K562 (cell line): ENCODE measurements around the gene GAA. TPM values are rescaled to one million over a fixed set of nuclear protein-coding genes. Genes with fewer than 3 reads are reported as not detected.

Source experiments
- ATAC-seq: fragments of 200-7000 bp; cut with Tn5 transposase; 3 replicates; pipeline ENCODE4 v1.9.1; 2020; ENCODE audit warnings: moderate library complexity
- BruUV-seq: library from RNA; stranded (reverse); fragments of 400-500 nt; replicated peaks from 2 replicates; lab custom pipeline; 2021; lab: Mats Ljungman, UMichigan
- CTCF ChIA-PET: fragments of 300-600 bp; formaldehyde crosslinking; extraction: SDS; loops from one replicate; lab custom pipeline; 2021; ENCODE audit warnings: low intra/inter-chr PET ratio; lab: Yijun Ruan, JAX
- POLR2A ChIA-PET: fragments of 300-600, 350-650 bp; sonication (Branson Sonifier 250); formaldehyde crosslinking; extraction: SDS; loops from one replicate; lab custom pipeline; 2021; ENCODE audit warnings: antibody characterized with exemption, inconsistent platforms; lab: Yijun Ruan, JAX
- DNase-seq, 4 experiments: peaks; one replicate each; pipeline versions ENCODE4 v3.0.0 to v3.0.0-alpha.2; 2011 to 2018; ENCODE audit warnings: low spot score in 3 of 4, mixed read lengths in 3 of 4; ENCODE audit errors: extremely low read depth in 1 of 4
- FAIRE-seq: peaks from 2 replicates; lab custom pipeline; 2011; peaks lifted over from hg19 to GRCh38; lab: Jason Lieb, UNC
- H2AFZ ChIP-seq: 2 replicates; pipeline ENCODE4 v1.6.0; 2011; ENCODE audit warnings: low read depth, low read length, control low read depth, inconsistent platforms
- H3K27ac ChIP-seq: fragments of 200-600 bp; 3 replicates; pipeline ENCODE4 v1.8.0; 2011; ENCODE audit warnings: low read depth, mild to moderate bottlenecking, control low read depth, inconsistent platforms, low read length, moderate library complexity, mixed read lengths; ENCODE audit errors: extremely low read depth
- H3K27me3 ChIP-seq, 2 experiments: fragments of 300-600 bp in 1 of 2; 2 replicates in 1 of 2; 3 replicates in 1 of 2; pipeline versions ENCODE4 v1.6.0 to v1.8.0; 2011; ENCODE audit warnings: inconsistent platforms in 2 of 2, low read length in 2 of 2, mild to moderate bottlenecking in 1 of 2, mixed read lengths in 1 of 2, moderate library complexity in 1 of 2; ENCODE audit not compliant: control insufficient read depth in 2 of 2, insufficient read depth in 2 of 2
- H3K36me3 ChIP-seq: fragments of 300-600 bp; 3 replicates; pipeline ENCODE4 v1.8.0; 2011; ENCODE audit warnings: mild to moderate bottlenecking, low read length, inconsistent platforms; ENCODE audit not compliant: control insufficient read depth, insufficient read depth
- H3K4me1 ChIP-seq, 2 experiments: fragments of 200-600 bp in 1 of 2; replicated peaks in 1 of 2; 2 replicates in 1 of 2; 3 replicates in 1 of 2; pipeline versions ENCODE4 v1.5.1 to v1.8.0; 2011; ENCODE audit warnings: inconsistent platforms in 2 of 2, low read length in 2 of 2, mild to moderate bottlenecking in 1 of 2, mixed read lengths in 1 of 2, moderate library complexity in 1 of 2; ENCODE audit not compliant: control insufficient read depth in 2 of 2, insufficient read depth in 2 of 2
- H3K4me2 ChIP-seq: 2 replicates; pipeline ENCODE4 v1.6.1; 2011; ENCODE audit warnings: low read length, control low read depth, inconsistent platforms, mixed read lengths; ENCODE audit not compliant: insufficient read depth
- H3K4me3 ChIP-seq: fragments of 200-600 bp; sonication (generic), shearing (Covaris generic); 2 replicates; pipeline ENCODE4 v1.5.1; 2016; ENCODE audit warnings: control low read depth, inconsistent platforms
- H3K79me2 ChIP-seq: fragments of 200-600 bp; 3 replicates; pipeline ENCODE4 v1.8.0; 2011; ENCODE audit warnings: low read length, inconsistent platforms; ENCODE audit not compliant: control insufficient read depth, insufficient read depth
- H3K9ac ChIP-seq, 2 experiments: 2 replicates each; pipeline versions ENCODE4 v1.6.0 to v1.6.1; 2011; ENCODE audit warnings: low read depth in 2 of 2, low read length in 2 of 2, control low read depth in 1 of 2, inconsistent platforms in 1 of 2, mild to moderate bottlenecking in 1 of 2, mixed read lengths in 1 of 2; ENCODE audit not compliant: insufficient read depth in 1 of 2
- H3K9me1 ChIP-seq: one replicate; pipeline ENCODE4 v1.6.0; 2011; ENCODE audit warnings: inconsistent platforms, mild to moderate bottlenecking, low read length, moderate library complexity; ENCODE audit not compliant: control insufficient read depth, insufficient read depth
- H3K9me3 ChIP-seq: replicated peaks from 2 replicates; pipeline ENCODE4 v1.5.1; 2011; ENCODE audit warnings: low read depth, low read length, inconsistent platforms; ENCODE audit not compliant: control insufficient read depth, insufficient read depth
- H4K20me1 ChIP-seq: replicated peaks from 2 replicates; pipeline ENCODE4 v1.6.1; 2011; ENCODE audit warnings: low read length, inconsistent platforms, mixed read lengths; ENCODE audit not compliant: control insufficient read depth, insufficient read depth
- C11orf30 ChIP-seq: fragments of 450-650 bp; IDR thresholded peaks from 2 replicates; pipeline ENCODE4 v1.6.1; 2016; ENCODE audit warnings: low read depth, mild to moderate bottlenecking
- CBX5 ChIP-seq: IDR thresholded peaks from 2 replicates; pipeline ENCODE4 v1.6.1; 2014; ENCODE audit warnings: low read depth, borderline replicate concordance
- CEBPG ChIP-seq, 3 experiments: fragments of 200-800 bp in 1 of 3; sonication (Bioruptor generic) in 1 of 3; sonication (generic) in 1 of 3; formaldehyde crosslinking in 1 of 3; IDR thresholded peaks in 2 of 3; conservative IDR thresholded peaks in 1 of 3; 2 replicates each; pipeline versions ENCODE4 v1.6.1 to v1.8.0; 2016 to 2022; ENCODE audit warnings: missing compliant biosample characterization in 2 of 3, missing genetic modification characterization in 2 of 3, mild to moderate bottlenecking in 1 of 3, missing genetic modification reagents in 1 of 3
- ELF4 ChIP-seq: fragments of 450-650 bp; formaldehyde crosslinking; IDR thresholded peaks from 2 replicates; pipeline ENCODE4 v1.4.0; 2022; ENCODE audit warnings: missing genetic modification characterization
- MAFF ChIP-seq: IDR thresholded peaks from 2 replicates; pipeline ENCODE4 v1.6.1; 2012; ENCODE audit warnings: low read length, improper control_type of control experiment
- MAFG ChIP-seq: fragments of 450-650 bp; conservative IDR thresholded peaks from 2 replicates; pipeline ENCODE4 v1.6.1; 2016; ENCODE audit warnings: missing genetic modification characterization, missing compliant biosample characterization
- MAFK ChIP-seq: IDR thresholded peaks from 2 replicates; pipeline ENCODE4 v1.6.1; 2011; ENCODE audit warnings: low read length, improper control_type of control experiment
- SAFB ChIP-seq: fragments of 200-400 bp; formaldehyde crosslinking; IDR thresholded peaks from 2 replicates; pipeline ENCODE4 v1.6.1; 2017; ENCODE audit warnings: low read depth, low read length, borderline replicate concordance
- TRIM25 ChIP-seq: fragments of 450-650 bp; IDR thresholded peaks from 2 replicates; pipeline ENCODE4 v1.7.0; 2016; ENCODE audit warnings: borderline replicate concordance
- ZNF316 ChIP-seq: fragments of 450-650 bp; IDR thresholded peaks from 2 replicates; pipeline ENCODE4 v1.6.1; 2016
- ZNF408 ChIP-seq: fragments of 250-450 bp; sonication (Bioruptor Pico); IDR thresholded peaks from 2 replicates; pipeline ENCODE4 v1.4.0; 2020; ENCODE audit warnings: low read depth, mild to moderate bottlenecking, moderate library complexity
- WGBS: fragments of 100-300 bp; shearing (Covaris generic); methylation state at CpG from one replicate; pipeline ENCODE4 v1.1.6; 2016; ENCODE audit warnings: low coverage, mixed read lengths; ENCODE audit not compliant: insufficient coverage; ENCODE audit errors: missing lambda C conversion rate; 5-methylcytosine and 5-hydroxymethylcytosine counted together
- in situ Hi-C: fragments of 300-500 bp; cut with MboI; formaldehyde crosslinking; loops from 4 replicates; pipeline ENCODE4 v1.15.0; 2018; ENCODE audit warnings: inconsistent platforms, mixed read lengths
- intact Hi-C: fragments of 100-400 bp; cut with micrococcal nuclease; formaldehyde crosslinking; loops from 2 replicates; pipeline ENCODE4 v1.14.2; 2022
- polyA plus RNA-seq, 8 experiments: library from polyadenylated mRNA; depleted of rRNA in 4 of 8; stranded (reverse) in 5 of 8; unstranded in 3 of 8; fragments of >200 nt; fragmentation: Nextera tagmentation in 2 of 8; fragmentation: Illumina TruSeq in 1 of 8; extraction: Ambion mirVana in 2 of 8; extraction: Trizol in 1 of 8; gene quantifications; 2 replicates each; pipeline versions ENCODE4 v1.2.1 to v1.2.3, GENCODE V29; 2011 to 2014; ENCODE audit warnings: inconsistent platforms in 1 of 8, missing spikeins in 1 of 8
- total RNA-seq, 7 experiments: library from RNA; depleted of rRNA in 6 of 7; stranded (reverse); fragments of >200 nt in 6 of 7; fragmentation: Illumina TruSeq in 2 of 7; extraction: Trizol in 2 of 7; gene quantifications; 2 replicates each; pipeline versions ENCODE4 v1.2.1 to v1.2.3, GENCODE V29; 2011 to 2021; ENCODE audit warnings: low replicate concordance in 1 of 7

GAA gene
- total and polyA plus RNA-seq, 9 of the 15 experiments (the other 6 are each of a cell fraction or from before 2014, with no cell fraction given): 0.15 to 6.4 (median 1.7) TPM

- TF ChIP-seq TRIM25 (no peak), CBX5 (no peak), ELF4 (CRISPR knock-in tag) (no peak), SAFB (no peak)
Observed at GRCh38 chr17:80138856-80139426, 37.6 kb downstream of the GAA start (continued).

DNA sequence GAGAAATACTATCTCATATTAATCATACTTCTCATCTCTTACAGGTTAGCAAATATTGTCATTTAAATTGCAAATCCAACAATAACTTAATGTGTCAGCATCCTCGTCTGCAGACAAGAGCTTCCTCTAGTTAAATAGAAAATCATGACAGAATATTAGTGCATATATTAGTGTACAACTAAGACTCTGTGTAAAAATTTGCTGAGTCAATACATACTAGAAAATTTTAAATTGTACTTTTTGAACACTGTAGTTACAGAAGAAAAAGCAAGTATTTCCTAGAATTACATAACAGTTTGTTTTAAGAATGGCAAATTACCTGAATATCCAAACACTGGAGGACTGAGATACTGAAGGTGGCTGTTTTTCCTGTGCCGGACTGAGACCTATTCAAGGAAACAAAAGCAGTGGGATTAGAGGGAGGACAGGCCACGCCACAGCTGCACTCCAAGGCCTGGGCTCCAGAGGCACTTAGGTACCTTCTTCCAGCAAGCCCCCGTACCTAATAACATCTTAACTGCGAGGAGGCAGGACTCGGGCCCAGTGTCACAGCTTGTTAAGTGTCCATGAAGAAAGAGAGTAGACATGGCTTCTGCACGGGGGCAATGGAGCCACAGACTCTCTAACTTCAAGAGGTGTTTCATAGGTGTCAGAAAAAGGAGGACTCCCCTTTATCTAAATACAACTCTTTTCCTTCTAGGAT, 40.2 kb downstream of the GAA start:
- intact Hi-C loops (no loop called here), in situ Hi-C loops (no loop called here)
- Histone ChIP-seq H3K79me2 (peaks cover 41% of the 10 kb centered on the region), H3K9me1 (no peaks in the 10 kb centered on the region), H3K36me3 (peaks cover 91% of the 10 kb centered on the region), H3K27ac (no peak overlapping the region), H4K20me1 (peaks cover 17% of the 10 kb centered on the region), H3K27me3 (no peaks in the 10 kb centered on the region), H3K4me2 (no peak overlapping the region), H3K4me1 (peaks cover 0 to 11% of the 10 kb centered on the region in 2 experiments; a peak in 3 of 5 replicates), H2AFZ (no peak overlapping the region), H3K4me3 (no peak overlapping the region), H3K9me3 (no peaks in the 10 kb centered on the region; the same call in 1 of the 2 replicates), H3K9ac (no peak overlapping the region)
- POLR2A ChIA-PET: interaction anchor here (0.5 to 5.6 kb wide), 9 partner anchors 9 to 1421 kb away, joined by 3 to 38 read pairs (median 4); partner anchors contain the start of gene GAA
- 98% methylated on average over 7 of the region's 7 CpGs for WGBS
- TF ChIP-seq MAFG (tag) (peak; percentile 62), ZNF408 (CRISPR knock-in tag) (no peak), MAFF (peak; percentile 58), C11orf30 (peak; percentile 70), ZNF316 (peak; percentile 90), MAFK (peak; percentile 62; the same call in 1 of the 2 replicates), CEBPG (CRISPR knock-in tag; IDR thresholded peaks at IDR 0.05) (no peak), CEBPG (tag; conservative IDR thresholded peaks at IDR 0.05 in 1 of 2, IDR thresholded peaks at IDR 0.05 in 1 of 2) (no peak)
- CTCF ChIA-PET: no interaction called here
- DNase-seq (no peak), ATAC-seq (no peak), FAIRE-seq (no peak)
- BruUV-seq: no TSS peak
